SK-N-SH treated with all-trans-retinoic acid at 6 μM for 48 hours (cell line): ENCODE results near the gene MORF4L1.

ENCODE experiments used
- ATAC-seq: fragments of 200-7000 bp; cut with Tn5 transposase; 3 replicates; pipeline ENCODE4 v1.9.1; 2020; ENCODE audit warnings: mild to moderate bottlenecking, moderate library complexity
- BACH2 ChIP-seq: fragments of 250-450 bp; sonication (Bioruptor Pico); IDR thresholded peaks from 2 replicates; pipeline ENCODE4 v1.9.0; 2021; ENCODE audit warnings: mild to moderate bottlenecking, borderline replicate concordance
- CSDC2 ChIP-seq: fragments of 250-450 bp; sonication (Bioruptor Pico); IDR thresholded peaks from 2 replicates; pipeline ENCODE4 v1.5.0; 2020; ENCODE audit warnings: mild to moderate bottlenecking, moderate library complexity
- CSRNP3 ChIP-seq: fragments of 250-450 bp; sonication (Bioruptor Pico); IDR thresholded peaks from 2 replicates; pipeline ENCODE4 v1.5.1; 2021; ENCODE audit warnings: mild to moderate bottlenecking, moderate library complexity
- ESRRG ChIP-seq: fragments of 250-450 bp; sonication (Bioruptor Pico); IDR thresholded peaks from 2 replicates; pipeline ENCODE4 v1.6.1; 2021; ENCODE audit warnings: mild to moderate bottlenecking
- GLIS3 ChIP-seq: fragments of 250-450 bp; sonication (Bioruptor Pico); IDR thresholded peaks from 2 replicates; pipeline ENCODE4 v1.5.0; 2020; ENCODE audit warnings: mild to moderate bottlenecking, moderate library complexity
- ISL1 ChIP-seq: fragments of 250-450 bp; sonication (Bioruptor Pico); IDR thresholded peaks from 2 replicates; pipeline ENCODE4 v2.1.2; 2022; ENCODE audit warnings: mild to moderate bottlenecking, moderate library complexity
- OSR1 ChIP-seq: fragments of 250-450 bp; sonication (Bioruptor Pico); IDR thresholded peaks from 2 replicates; pipeline ENCODE4 v1.8.0; 2022; ENCODE audit warnings: moderate library complexity, mild to moderate bottlenecking, inconsistent platforms
- POU6F1 ChIP-seq: fragments of 250-450 bp; sonication (Bioruptor Pico); IDR thresholded peaks from 2 replicates; pipeline ENCODE4 v1.8.0; 2021; ENCODE audit warnings: low read depth, mild to moderate bottlenecking, moderate library complexity, borderline replicate concordance
- PPARA ChIP-seq: fragments of 250-450 bp; sonication (Bioruptor Pico); IDR thresholded peaks from 2 replicates; pipeline ENCODE4 v1.5.0; 2020; ENCODE audit warnings: mild to moderate bottlenecking, borderline replicate concordance
- RARB ChIP-seq: fragments of 250-450 bp; sonication (Bioruptor Pico); IDR thresholded peaks from 2 replicates; pipeline ENCODE4 v1.8.0; 2021; ENCODE audit warnings: mild to moderate bottlenecking, moderate library complexity
- SNAI2 ChIP-seq: fragments of 250-450 bp; sonication (Bioruptor Pico); IDR thresholded peaks from 2 replicates; pipeline ENCODE4 v1.5.0; 2020; ENCODE audit warnings: mild to moderate bottlenecking, moderate library complexity
- TCF4 ChIP-seq: fragments of 250-450 bp; sonication (Bioruptor Pico); IDR thresholded peaks from 2 replicates; pipeline ENCODE4 v1.8.0; 2021; ENCODE audit warnings: mild to moderate bottlenecking, moderate library complexity, borderline replicate concordance
- TOX ChIP-seq: fragments of 250-450 bp; sonication (Bioruptor Pico); IDR thresholded peaks from 2 replicates; pipeline ENCODE4 v1.8.0; 2021; ENCODE audit warnings: mild to moderate bottlenecking, moderate library complexity, borderline replicate concordance
- ZFP3 ChIP-seq: fragments of 250-450 bp; sonication (Bioruptor Pico); IDR thresholded peaks from 2 replicates; pipeline ENCODE4 v1.5.0; 2020; ENCODE audit warnings: mild to moderate bottlenecking, moderate library complexity
- ZNF565 ChIP-seq: fragments of 450-650 bp; formaldehyde crosslinking; conservative IDR thresholded peaks from 2 replicates; pipeline ENCODE4 v1.5.0; 2020; ENCODE audit warnings: low read depth, mild to moderate bottlenecking, moderate library complexity
- ZNF8 ChIP-seq: fragments of 450-650 bp; formaldehyde crosslinking; IDR thresholded peaks from 2 replicates; pipeline ENCODE4 v1.5.0; 2020; ENCODE audit warnings: mild to moderate bottlenecking, moderate library complexity
- TF ChIP-seq, protein P1 (sequence below): fragments of 250-450 bp; sonication (Bioruptor Pico); IDR thresholded peaks from 2 replicates; pipeline ENCODE4 v1.5.1; 2020; ENCODE audit warnings: low read depth, mild to moderate bottlenecking, moderate library complexity
- TF ChIP-seq, protein P2 (sequence below): fragments of 250-450 bp; sonication (Bioruptor Pico); IDR thresholded peaks from 2 replicates; pipeline ENCODE4 v1.8.0; 2020; ENCODE audit warnings: mild to moderate bottlenecking, moderate library complexity, borderline replicate concordance
- TF ChIP-seq, protein P3 (sequence below): fragments of 250-450 bp; sonication (Bioruptor Pico); IDR thresholded peaks from 2 replicates; pipeline ENCODE4 v1.5.0; 2020; ENCODE audit warnings: mild to moderate bottlenecking, moderate library complexity

The MORF4L1 gene

GRCh38 chr15:78917888-78918287 is 45.2 kb downstream of the MORF4L1 start:
- ATAC-seq: no peak
- TF ChIP-seq POU6F1 (CRISPR knock-in tag) (no peak), OSR1 (CRISPR knock-in tag) (no peak), ISL1 (no peak), PPARA (no peak), ZNF565 (CRISPR knock-in tag) (no peak), ZFP3 (CRISPR knock-in tag) (no peak)
- TF ChIP-seq, protein P1, sequence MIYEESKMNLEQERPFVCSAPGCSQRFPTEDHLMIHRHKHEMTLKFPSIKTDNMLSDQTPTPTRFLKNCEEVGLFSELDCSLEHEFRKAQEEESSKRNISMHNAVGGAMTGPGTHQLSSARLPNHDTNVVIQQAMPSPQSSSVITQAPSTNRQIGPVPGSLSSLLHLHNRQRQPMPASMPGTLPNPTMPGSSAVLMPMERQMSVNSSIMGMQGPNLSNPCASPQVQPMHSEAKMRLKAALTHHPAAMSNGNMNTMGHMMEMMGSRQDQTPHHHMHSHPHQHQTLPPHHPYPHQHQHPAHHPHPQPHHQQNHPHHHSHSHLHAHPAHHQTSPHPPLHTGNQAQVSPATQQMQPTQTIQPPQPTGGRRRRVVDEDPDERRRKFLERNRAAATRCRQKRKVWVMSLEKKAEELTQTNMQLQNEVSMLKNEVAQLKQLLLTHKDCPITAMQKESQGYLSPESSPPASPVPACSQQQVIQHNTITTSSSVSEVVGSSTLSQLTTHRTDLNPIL (CRISPR knock-in tag): no peak
- TF ChIP-seq, protein P2, sequence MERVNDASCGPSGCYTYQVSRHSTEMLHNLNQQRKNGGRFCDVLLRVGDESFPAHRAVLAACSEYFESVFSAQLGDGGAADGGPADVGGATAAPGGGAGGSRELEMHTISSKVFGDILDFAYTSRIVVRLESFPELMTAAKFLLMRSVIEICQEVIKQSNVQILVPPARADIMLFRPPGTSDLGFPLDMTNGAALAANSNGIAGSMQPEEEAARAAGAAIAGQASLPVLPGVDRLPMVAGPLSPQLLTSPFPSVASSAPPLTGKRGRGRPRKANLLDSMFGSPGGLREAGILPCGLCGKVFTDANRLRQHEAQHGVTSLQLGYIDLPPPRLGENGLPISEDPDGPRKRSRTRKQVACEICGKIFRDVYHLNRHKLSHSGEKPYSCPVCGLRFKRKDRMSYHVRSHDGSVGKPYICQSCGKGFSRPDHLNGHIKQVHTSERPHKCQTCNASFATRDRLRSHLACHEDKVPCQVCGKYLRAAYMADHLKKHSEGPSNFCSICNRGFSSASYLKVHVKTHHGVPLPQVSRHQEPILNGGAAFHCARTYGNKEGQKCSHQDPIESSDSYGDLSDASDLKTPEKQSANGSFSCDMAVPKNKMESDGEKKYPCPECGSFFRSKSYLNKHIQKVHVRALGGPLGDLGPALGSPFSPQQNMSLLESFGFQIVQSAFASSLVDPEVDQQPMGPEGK (CRISPR knock-in tag): no peak

DNA sequence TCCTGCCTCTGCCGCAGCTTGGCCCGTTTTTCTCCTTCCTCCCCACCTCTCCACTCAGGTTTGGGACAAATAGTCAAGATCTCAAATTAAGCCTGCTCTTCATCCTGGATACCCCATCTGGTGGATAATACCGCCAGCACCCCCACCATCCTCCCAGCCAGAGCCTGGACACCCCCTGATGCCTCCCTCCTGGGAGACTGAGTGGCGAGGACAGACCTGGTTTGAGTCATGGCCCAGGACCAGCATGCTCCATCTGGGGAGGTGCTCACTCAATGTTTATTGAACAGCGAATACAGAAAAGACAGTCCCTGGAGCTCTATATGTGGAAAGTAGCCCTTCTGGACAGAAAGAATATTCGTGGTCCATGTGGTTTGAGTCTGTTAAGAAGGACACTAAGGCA is 48.8 kb downstream of the MORF4L1 start:
- ATAC-seq: no peak
- TF ChIP-seq SNAI2: no peak
- no peak for TF ChIP-seq ZFP3 (CRISPR knock-in tag)
- no peak for TF ChIP-seq CSRNP3 (CRISPR knock-in tag)
- TF ChIP-seq ZNF8 (CRISPR knock-in tag): no peak
- no peak for TF ChIP-seq GLIS3 (CRISPR knock-in tag)
- TF ChIP-seq, protein P2 (CRISPR knock-in tag): no peak
- TF ChIP-seq, protein P3, sequence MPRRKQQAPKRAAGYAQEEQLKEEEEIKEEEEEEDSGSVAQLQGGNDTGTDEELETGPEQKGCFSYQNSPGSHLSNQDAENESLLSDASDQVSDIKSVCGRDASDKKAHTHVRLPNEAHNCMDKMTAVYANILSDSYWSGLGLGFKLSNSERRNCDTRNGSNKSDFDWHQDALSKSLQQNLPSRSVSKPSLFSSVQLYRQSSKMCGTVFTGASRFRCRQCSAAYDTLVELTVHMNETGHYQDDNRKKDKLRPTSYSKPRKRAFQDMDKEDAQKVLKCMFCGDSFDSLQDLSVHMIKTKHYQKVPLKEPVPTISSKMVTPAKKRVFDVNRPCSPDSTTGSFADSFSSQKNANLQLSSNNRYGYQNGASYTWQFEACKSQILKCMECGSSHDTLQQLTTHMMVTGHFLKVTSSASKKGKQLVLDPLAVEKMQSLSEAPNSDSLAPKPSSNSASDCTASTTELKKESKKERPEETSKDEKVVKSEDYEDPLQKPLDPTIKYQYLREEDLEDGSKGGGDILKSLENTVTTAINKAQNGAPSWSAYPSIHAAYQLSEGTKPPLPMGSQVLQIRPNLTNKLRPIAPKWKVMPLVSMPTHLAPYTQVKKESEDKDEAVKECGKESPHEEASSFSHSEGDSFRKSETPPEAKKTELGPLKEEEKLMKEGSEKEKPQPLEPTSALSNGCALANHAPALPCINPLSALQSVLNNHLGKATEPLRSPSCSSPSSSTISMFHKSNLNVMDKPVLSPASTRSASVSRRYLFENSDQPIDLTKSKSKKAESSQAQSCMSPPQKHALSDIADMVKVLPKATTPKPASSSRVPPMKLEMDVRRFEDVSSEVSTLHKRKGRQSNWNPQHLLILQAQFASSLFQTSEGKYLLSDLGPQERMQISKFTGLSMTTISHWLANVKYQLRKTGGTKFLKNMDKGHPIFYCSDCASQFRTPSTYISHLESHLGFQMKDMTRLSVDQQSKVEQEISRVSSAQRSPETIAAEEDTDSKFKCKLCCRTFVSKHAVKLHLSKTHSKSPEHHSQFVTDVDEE (CRISPR knock-in tag): no peak
- TF ChIP-seq CSDC2: no peak
- no peak for TF ChIP-seq BACH2
- TF ChIP-seq ESRRG (CRISPR knock-in tag): no peak
- TF ChIP-seq RARB (CRISPR knock-in tag): no peak
- no peak for TF ChIP-seq TOX
- no peak for TF ChIP-seq TCF4 (CRISPR knock-in tag)
- TF ChIP-seq, protein P1 (CRISPR knock-in tag): no peak
- TF ChIP-seq, all 23 proteins: peak for 0
